H1 (cell line): ENCODE data around the gene PPBP. TPM values are rescaled to one million over a fixed set of nuclear protein-coding genes. Genes with fewer than 3 reads are reported as not detected.

ENCODE experiments used
- CTCF ChIA-PET: fragments of 300-600 bp; sonication (Branson Sonifier 250); formaldehyde crosslinking; loops from one replicate; lab custom pipeline; 2021; ENCODE audit not compliant: partially characterized antibody; lab: Charles Lee
- POLR2A ChIA-PET: fragments of 300-600 bp; sonication (Branson Sonifier 250); formaldehyde crosslinking; loops from one replicate; lab custom pipeline; 2021; ENCODE audit warnings: inconsistent platforms; ENCODE audit not compliant: partially characterized antibody; lab: Charles Lee
- DNase-seq, 2 experiments: peaks; one replicate each; pipeline versions ENCODE4 v3.0.0 to v3.0.0-alpha.2; 2010 to 2022; ENCODE audit warnings: low spot score in 2 of 2, low read depth in 1 of 2, mixed read lengths in 1 of 2
- FAIRE-seq: peaks from 2 replicates; lab custom pipeline; 2011; peaks lifted over from hg19 to GRCh38; lab: Jason Lieb, UNC
- H2AFZ ChIP-seq: 2 replicates; pipeline ENCODE4 v1.8.1; 2012; ENCODE audit warnings: low read length, inconsistent platforms
- H2AK5ac ChIP-seq: 2 replicates; pipeline ENCODE4 v1.6.1; 2013; ENCODE audit warnings: low read depth, low read length
- H2BK120ac ChIP-seq: replicated peaks from 2 replicates; pipeline ENCODE3; 2013; ENCODE audit warnings: low read depth, low read length, inconsistent platforms
- H2BK12ac ChIP-seq: 2 replicates; pipeline ENCODE4 v1.6.1; 2013; ENCODE audit warnings: low read depth, low read length
- H2BK15ac ChIP-seq: 2 replicates; pipeline ENCODE4 v1.6.1; 2013; ENCODE audit warnings: low read length
- H2BK20ac ChIP-seq: 2 replicates; pipeline ENCODE4 v1.6.1; 2013; ENCODE audit warnings: low read length
- H2BK5ac ChIP-seq: 2 replicates; pipeline ENCODE4 v1.6.1; 2013; ENCODE audit warnings: low read depth, low read length
- H3K14ac ChIP-seq: 2 replicates; pipeline ENCODE4 v1.6.1; 2013; ENCODE audit warnings: inconsistent platforms; ENCODE audit not compliant: insufficient read length
- H3K18ac ChIP-seq: 2 replicates; pipeline ENCODE4 v1.6.1; 2013; ENCODE audit warnings: low read length; ENCODE audit errors: extremely low read depth
- H3K23ac ChIP-seq: 2 replicates; pipeline ENCODE4 v1.6.1; 2013; ENCODE audit warnings: inconsistent platforms; ENCODE audit not compliant: insufficient read length
- H3K23me2 ChIP-seq: 2 replicates; pipeline ENCODE4 v1.6.1; 2013; ENCODE audit warnings: low read depth, low read length
- H3K27ac ChIP-seq: 2 replicates; pipeline ENCODE4 v1.6.1; 2011; ENCODE audit warnings: low read depth, low read length, inconsistent platforms
- H3K27me3 ChIP-seq, 4 experiments: replicated peaks in 1 of 4; 1 replicate in 1 of 4; 2 replicates in 3 of 4; pipeline versions ENCODE4 v1.6.1 to v1.8.1; 2011 to 2013; ENCODE audit warnings: low read length in 3 of 4, mild to moderate bottlenecking in 3 of 4, inconsistent platforms in 2 of 4, mixed read lengths in 2 of 4, moderate library complexity in 1 of 4; ENCODE audit not compliant: control insufficient read depth in 3 of 4, insufficient read depth in 3 of 4; ENCODE audit errors: extremely low read depth in 1 of 4
- H3K36me3 ChIP-seq, 4 experiments: 2 replicates each; pipeline versions ENCODE4 v1.6.1 to v1.8.1; 2011 to 2013; ENCODE audit warnings: mild to moderate bottlenecking in 4 of 4, low read length in 3 of 4, moderate library complexity in 2 of 4, control low read depth in 1 of 4, inconsistent platforms in 1 of 4; ENCODE audit not compliant: insufficient read depth in 4 of 4, control insufficient read depth in 2 of 4
- H3K4ac ChIP-seq: replicated peaks from 2 replicates; pipeline ENCODE3; 2013; ENCODE audit warnings: low read length, low read depth, mixed read lengths, inconsistent platforms; ENCODE audit not compliant: insufficient read length
- H3K4me1 ChIP-seq, 4 experiments: replicated peaks in 1 of 4; 1 replicate in 1 of 4; 2 replicates in 3 of 4; pipeline versions ENCODE4 v1.6.1 to v1.8.1; 2011 to 2013; ENCODE audit warnings: low read length in 3 of 4, inconsistent platforms in 2 of 4, mixed read lengths in 1 of 4; ENCODE audit not compliant: insufficient read depth in 4 of 4, control insufficient read depth in 3 of 4
- H3K4me2 ChIP-seq, 2 experiments: 2 replicates each; pipeline versions ENCODE4 v1.6.1 to v1.8.1; 2011 to 2013; ENCODE audit warnings: low read depth in 2 of 2, low read length in 2 of 2, control low read depth in 1 of 2, inconsistent platforms in 1 of 2, mild to moderate bottlenecking in 1 of 2; ENCODE audit not compliant: insufficient read depth in 1 of 2
- H3K4me3 ChIP-seq, 4 experiments: fragments of 200-600, 300-600 bp in 1 of 4; sonication (generic), shearing (Covaris generic), sonication (Bioruptor Twin) in 1 of 4; 2 replicates each; pipeline versions ENCODE4 v1.5.1 to v1.8.1; 2011 to 2016; ENCODE audit warnings: low read length in 4 of 4, low read depth in 3 of 4, control low read depth in 2 of 4, inconsistent platforms in 2 of 4, mild to moderate bottlenecking in 2 of 4, mixed read lengths in 1 of 4, moderate library complexity in 1 of 4; ENCODE audit not compliant: insufficient read depth in 2 of 4; ENCODE audit errors: extremely low read depth in 1 of 4
- H3K56ac ChIP-seq: replicated peaks from 2 replicates; pipeline ENCODE3; 2013; ENCODE audit warnings: low read depth, mild to moderate bottlenecking, mixed read lengths, low read length, inconsistent platforms; ENCODE audit not compliant: insufficient read length
- H3K79me1 ChIP-seq: 2 replicates; pipeline ENCODE4 v1.6.1; 2013; ENCODE audit warnings: low read depth, low read length, control low read depth
- H3K79me2 ChIP-seq, 2 experiments: 2 replicates each; pipeline versions ENCODE4 v1.6.1 to v1.8.1; 2012 to 2013; ENCODE audit warnings: low read length in 2 of 2, mild to moderate bottlenecking in 2 of 2, inconsistent platforms in 1 of 2; ENCODE audit not compliant: insufficient read depth in 2 of 2, control insufficient read depth in 1 of 2
- H3K9ac ChIP-seq, 4 experiments: replicated peaks in 1 of 4; 1 replicate in 1 of 4; 2 replicates in 3 of 4; pipeline versions ENCODE4 v1.6.1 to v1.8.1; 2011 to 2013; ENCODE audit warnings: low read depth in 3 of 4, low read length in 3 of 4, control low read depth in 2 of 4, mild to moderate bottlenecking in 2 of 4, moderate library complexity in 2 of 4, inconsistent platforms in 1 of 4; ENCODE audit errors: extremely low read depth in 1 of 4
- H3K9me3 ChIP-seq, 2 experiments: 2 replicates each; pipeline versions ENCODE4 v1.6.1 to v1.8.1; 2012 to 2013; ENCODE audit warnings: mild to moderate bottlenecking in 2 of 2, moderate library complexity in 2 of 2, control low read depth in 1 of 2, inconsistent platforms in 1 of 2, low read depth in 1 of 2, low read length in 1 of 2, mixed read lengths in 1 of 2; ENCODE audit not compliant: insufficient read depth in 2 of 2
- H4K20me1 ChIP-seq, 2 experiments: replicated peaks in 1 of 2; 2 replicates each; pipeline versions ENCODE3 to v1.8.1; 2011 to 2013; ENCODE audit warnings: inconsistent platforms in 2 of 2, low read length in 2 of 2, mild to moderate bottlenecking in 1 of 2; ENCODE audit not compliant: insufficient read depth in 2 of 2, control insufficient read depth in 1 of 2
- H4K5ac ChIP-seq: 2 replicates; pipeline ENCODE4 v1.6.1; 2013; ENCODE audit warnings: low read length, low read depth, mixed read lengths, inconsistent platforms; ENCODE audit not compliant: insufficient read length
- H4K8ac ChIP-seq: 2 replicates; pipeline ENCODE4 v1.8.0; 2013; ENCODE audit warnings: mild to moderate bottlenecking, moderate library complexity, low read length, inconsistent platforms; ENCODE audit not compliant: insufficient read depth; ENCODE audit errors: extremely low read depth
- H4K91ac ChIP-seq: replicated peaks from 2 replicates; pipeline ENCODE3; 2013; ENCODE audit warnings: low read length, mixed read lengths, inconsistent platforms; ENCODE audit not compliant: insufficient read length
- ASH2L ChIP-seq: fragments of 200-600, 300-600 bp; sonication (generic); IDR thresholded peaks from one replicate; pipeline ENCODE4 v1.7.1; 2017; ENCODE audit warnings: low read length
- CREB1 ChIP-seq: IDR thresholded peaks from 2 replicates; pipeline ENCODE4 v1.6.1; 2012; ENCODE audit warnings: inconsistent platforms
- CTBP2 ChIP-seq: IDR thresholded peaks from 2 replicates; pipeline ENCODE4 v1.7.0; 2011; ENCODE audit warnings: borderline replicate concordance, mild to moderate bottlenecking, moderate library complexity, mixed read lengths, low read length; ENCODE audit not compliant: insufficient read depth, insufficient read length
- GABPA ChIP-seq: IDR thresholded peaks from 2 replicates; pipeline ENCODE4 v1.6.1; 2011; ENCODE audit warnings: mild to moderate bottlenecking, low read length, moderate library complexity, borderline replicate concordance; ENCODE audit not compliant: insufficient read depth
- KDM4A ChIP-seq: IDR thresholded peaks from one replicate; pipeline ENCODE4 v1.7.1; 2012; ENCODE audit warnings: low read depth, mild to moderate bottlenecking, moderate library complexity, low read length, inconsistent platforms; ENCODE audit not compliant: severe bottlenecking
- NANOG ChIP-seq: IDR thresholded peaks from 2 replicates; pipeline ENCODE4 v1.6.1; 2011; ENCODE audit warnings: low read length, low read depth, mild to moderate bottlenecking, inconsistent platforms; ENCODE audit not compliant: insufficient read depth, poor library complexity, severe bottlenecking
- NRF1 ChIP-seq: IDR thresholded peaks from 2 replicates; pipeline ENCODE4 v1.6.1; 2011; ENCODE audit warnings: mild to moderate bottlenecking, low read depth, low read length, improper control_type of control experiment
- POLR2A ChIP-seq, 2 experiments: IDR thresholded peaks; 1 replicate in 1 of 2; 2 replicates in 1 of 2; pipeline ENCODE4 v1.6.1; 2011; ENCODE audit warnings: low read depth in 2 of 2, low read length in 2 of 2, mild to moderate bottlenecking in 2 of 2; ENCODE audit errors: control extremely low read depth in 1 of 2
- SP2 ChIP-seq: IDR thresholded peaks from 2 replicates; pipeline ENCODE4 v1.6.1; 2012; ENCODE audit warnings: mild to moderate bottlenecking, low read length, inconsistent platforms
- TCF12 ChIP-seq: IDR thresholded peaks from 2 replicates; pipeline ENCODE4 v1.6.1; 2011; ENCODE audit warnings: low read depth, mild to moderate bottlenecking, low read length
- WGBS, 2 experiments: shearing (Covaris generic) in 1 of 2; methylation state at CpG; one replicate each; pipeline versions ENCODE4 v1.1.6 to v1.1.7; 2013 to 2015; ENCODE audit warnings: low lambda C conversion rate in 2 of 2, mixed read lengths in 2 of 2, inconsistent platforms in 1 of 2, low coverage in 1 of 2, missing lambda C conversion rate in 1 of 2; ENCODE audit not compliant: insufficient replicate concordance in 2 of 2, insufficient coverage in 1 of 2, insufficient read length in 1 of 2; ENCODE audit errors: extremely low coverage in 1 of 2, missing lambda C conversion rate in 1 of 2; 5-methylcytosine and 5-hydroxymethylcytosine counted together
- polyA plus RNA-seq, 7 experiments: library from polyadenylated mRNA; depleted of rRNA in 3 of 7; stranded (reverse) in 5 of 7; unstranded in 2 of 7; fragments of >200 nt in 5 of 7; fragments of 200-250 nt in 2 of 7; gene quantifications; 1 replicate in 5 of 7; 2 replicates in 1 of 7; 4 replicates in 1 of 7; pipeline versions ENCODE4 v1.2.1 to v1.2.3, GENCODE V29; 2011 to 2013; ENCODE audit warnings: missing spikeins in 2 of 7, mixed read lengths in 2 of 7
- total RNA-seq: library from RNA; stranded (reverse); fragmentation: NEBNext Ultra II Directional; extraction: Animal tissue kit (Norgen Biotek cat#: 25700); gene quantifications from 2 replicates; pipeline ENCODE4 v1.2.1, GENCODE V29; 2021
- TF ChIP-seq, protein P1 (sequence below): IDR thresholded peaks from 2 replicates; pipeline ENCODE4 v1.6.1; 2011; ENCODE audit warnings: low read length, improper control_type of control experiment
- TF ChIP-seq, protein P2 (sequence below): IDR thresholded peaks from 2 replicates; pipeline ENCODE4 v1.6.1; 2011; ENCODE audit warnings: low read depth, mild to moderate bottlenecking, low read length; ENCODE audit not compliant: insufficient read depth

PPBP gene
- total and polyA plus RNA-seq, 2 of the 8 experiments (the other 6 are each of a cell fraction or from before 2014, with no cell fraction given), result 0.18 to 0.43 TPM

DNA sequence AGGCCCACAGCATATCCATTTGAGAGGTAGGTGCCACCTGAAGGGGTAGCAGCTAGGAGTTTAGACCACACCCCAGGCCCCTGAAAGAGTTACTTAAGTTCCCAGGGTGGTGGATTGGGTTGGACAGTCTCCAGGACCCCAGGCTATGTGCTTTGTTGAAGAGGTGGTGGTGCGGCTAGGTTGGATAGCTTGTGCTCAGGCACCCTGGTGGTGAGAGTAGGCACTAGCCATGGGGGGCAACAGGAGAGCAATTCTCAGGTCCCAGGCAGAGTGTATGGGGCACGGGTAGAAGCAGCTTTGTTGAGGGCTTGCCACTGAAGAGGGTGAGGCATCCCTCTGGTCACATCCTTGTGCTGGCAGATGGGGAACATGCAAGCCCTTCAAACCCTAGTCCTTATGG lies 11.8 kb downstream of the PPBP start:
- Histone ChIP-seq H3K18ac (no peak overlapping the region; the same call in 1 of the 2 replicates), H3K36me3 (no peaks in the 10 kb centered on the region), H3K79me1 (no peaks in the 10 kb centered on the region), H4K8ac (no peak overlapping the region), H3K4ac (peak overlapping the region; percentile 54), H3K23me2 (no peaks in the 10 kb centered on the region), H3K9me3 (no peaks in the 10 kb centered on the region), H3K14ac (no peak overlapping the region), H3K27me3 (no peaks in the 10 kb centered on the region), H3K27ac (no peak overlapping the region), H2BK5ac (0 out of 2 replicates have a peak overlapping the region, but pooled peaks have one; percentile 0), H3K4me2 (no peak overlapping the region), H4K91ac (peak overlapping the region; percentile 91), H4K20me1 (no peaks in the 10 kb centered on the region), H3K4me3 (no peak overlapping the region), H3K4me1 (peaks cover 0 to 5% (median 1%) of the 10 kb centered on the region in 4 experiments; a peak in 2 of 7 replicates), H3K79me2 (no peaks in the 10 kb centered on the region), H3K56ac (no peak overlapping the region), H2BK120ac (no peak overlapping the region), H2BK12ac (peak overlapping the region; percentile 78; the same call in 1 of the 2 replicates), H2BK15ac (peak overlapping the region; percentile 46; the same call in 1 of the 2 replicates), H2AK5ac (no peak overlapping the region), H3K23ac (no peak overlapping the region), H2AFZ (no peak overlapping the region), H4K5ac (no peak overlapping the region), H2BK20ac (peak overlapping the region; percentile 66; the same call in 1 of the 2 replicates), H3K9ac (no peak overlapping the region)
- 100% methylated on average over 2 of the region's 2 CpGs; no CpG with 5 or more reads in 1 of the 2 experiments for WGBS, 2 experiments
- TF ChIP-seq KDM4A (no peak), POLR2A (IDR thresholded peaks at IDR 0.05; ENCODE audit: control extremely low read depth in 1 of 2, low read depth in 2 of 2, low read length in 2 of 2) (no peak), TCF12 (no peak), SP2 (no peak), CTBP2 (no peak), ASH2L (no peak), CREB1 (no peak), NRF1 (no peak), NANOG (no peak), GABPA (no peak)
- TF ChIP-seq, protein P1, sequence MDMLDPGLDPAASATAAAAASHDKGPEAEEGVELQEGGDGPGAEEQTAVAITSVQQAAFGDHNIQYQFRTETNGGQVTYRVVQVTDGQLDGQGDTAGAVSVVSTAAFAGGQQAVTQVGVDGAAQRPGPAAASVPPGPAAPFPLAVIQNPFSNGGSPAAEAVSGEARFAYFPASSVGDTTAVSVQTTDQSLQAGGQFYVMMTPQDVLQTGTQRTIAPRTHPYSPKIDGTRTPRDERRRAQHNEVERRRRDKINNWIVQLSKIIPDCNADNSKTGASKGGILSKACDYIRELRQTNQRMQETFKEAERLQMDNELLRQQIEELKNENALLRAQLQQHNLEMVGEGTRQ, result no peak
- TF ChIP-seq, protein P2, sequence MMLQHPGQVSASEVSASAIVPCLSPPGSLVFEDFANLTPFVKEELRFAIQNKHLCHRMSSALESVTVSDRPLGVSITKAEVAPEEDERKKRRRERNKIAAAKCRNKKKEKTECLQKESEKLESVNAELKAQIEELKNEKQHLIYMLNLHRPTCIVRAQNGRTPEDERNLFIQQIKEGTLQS, result no peak
- ChIA-PET POLR2A (no interaction called here), CTCF (interaction anchor here (0.8 to 5.1 kb wide), 2 partner anchors 12 to 245 kb away, joined by 3 to 37 read pairs; no protein-coding TSS in a partner anchor)
- FAIRE-seq, result no peak
- no peak for DNase-seq
